HCT116 (cell line): Measurements from ENCODE around the gene C16orf74. TPM values are rescaled to one million over a fixed set of nuclear protein-coding genes. Genes with fewer than 3 reads are reported as not detected.

ENCODE experiments used
- ATAC-seq: fragments of 200-7000 bp; cut with Tn5 transposase; 2 replicates; pipeline ENCODE4 v1.9.1; 2020; ENCODE audit warnings: mild to moderate bottlenecking, moderate library complexity
- BruUV-seq: library from RNA; stranded (reverse); fragments of 400-500 nt; replicated peaks from 2 replicates; lab custom pipeline; 2021; lab: Mats Ljungman, UMichigan
- CTCF ChIA-PET: fragments of 300-600 bp; sonication (Branson Sonifier 250); formaldehyde crosslinking; loops from one replicate; lab custom pipeline; 2021; ENCODE audit warnings: antibody characterized with exemption; lab: Charles Lee
- POLR2A ChIA-PET: fragments of 300-600, 350-600 bp; sonication (Branson Sonifier 250); formaldehyde crosslinking; loops from one replicate; lab custom pipeline; 2021; ENCODE audit warnings: antibody characterized with exemption; lab: Charles Lee
- RAD21 ChIA-PET, 2 experiments: fragments of 300-600 bp; sonication (Branson Sonifier 250); formaldehyde crosslinking; loops; one replicate each; lab custom pipeline; 2023; ENCODE audit warnings: low total read pairs in 2 of 2; ENCODE audit not compliant: uncharacterized antibody in 2 of 2, unreplicated experiment in 2 of 2, low non-redundant PET in 1 of 2; lab: Charles Lee
- DNase-seq: peaks from one replicate; pipeline ENCODE4 v3.0.0-alpha.2; 2010; ENCODE audit warnings: low read depth, low spot score
- H2AFZ ChIP-seq: fragments of 200-600 bp; shearing (Covaris generic), sonication (generic); 2 replicates; pipeline ENCODE4 v1.6.1; 2017; ENCODE audit warnings: low read depth, mixed run types, mixed read lengths, antibody characterized with exemption, low read length; ENCODE audit not compliant: poor library complexity, severe bottlenecking
- H3K27ac ChIP-seq: 2 replicates; pipeline ENCODE4 v1.5.1; 2012; ENCODE audit warnings: low read depth, low read length
- H3K27me3 ChIP-seq: fragments of 200-600 bp; sonication (generic); 2 replicates; pipeline ENCODE4 v1.6.1; 2016; ENCODE audit warnings: mixed run types, low read length, mixed read lengths; ENCODE audit not compliant: insufficient read depth
- H3K36me3 ChIP-seq, 2 experiments: fragments of 200-500 bp in 1 of 2; fragments of 200-600 bp in 1 of 2; sonication (Bioruptor generic) in 1 of 2; sonication (generic) in 1 of 2; 2 replicates each; pipeline versions ENCODE4 v1.5.1 to v1.6.1; 2014 to 2016; ENCODE audit warnings: low read length in 2 of 2, inconsistent platforms in 1 of 2, mixed read lengths in 1 of 2, mixed run types in 1 of 2; ENCODE audit not compliant: insufficient read depth in 2 of 2, control insufficient read depth in 1 of 2
- H3K4me1 ChIP-seq, 2 experiments: fragments of 200-600 bp in 1 of 2; sonication (generic) in 1 of 2; 2 replicates each; pipeline versions ENCODE4 v1.5.1 to v1.6.1; 2012 to 2017; ENCODE audit warnings: low read length in 2 of 2, inconsistent platforms in 1 of 2, mild to moderate bottlenecking in 1 of 2, mixed read lengths in 1 of 2, mixed run types in 1 of 2, moderate library complexity in 1 of 2; ENCODE audit not compliant: insufficient read depth in 2 of 2, control insufficient read depth in 1 of 2
- H3K4me2 ChIP-seq: fragments of 200-600 bp; sonication (generic); 2 replicates; pipeline ENCODE4 v1.6.1; 2017; ENCODE audit warnings: mixed run types, low read length, mixed read lengths
- H3K4me3 ChIP-seq, 2 experiments: fragments of 200-600 bp in 1 of 2; sonication (generic) in 1 of 2; replicated peaks in 1 of 2; 2 replicates each; pipeline ENCODE4 v1.5.1; 2011 to 2016; ENCODE audit warnings: low read length in 2 of 2, control low read depth in 1 of 2, low read depth in 1 of 2, mild to moderate bottlenecking in 1 of 2, mixed read lengths in 1 of 2, mixed run types in 1 of 2
- H3K79me2 ChIP-seq: fragments of 200-600 bp; sonication (generic); 2 replicates; pipeline ENCODE4 v1.6.1; 2017; ENCODE audit warnings: mild to moderate bottlenecking, mixed run types, low read length, moderate library complexity, mixed read lengths; ENCODE audit not compliant: insufficient read depth
- H3K9ac ChIP-seq: fragments of 200-600 bp; sonication (generic); 2 replicates; pipeline ENCODE4 v1.6.1; 2016; ENCODE audit warnings: low read length, mixed read lengths
- H3K9me2 ChIP-seq: fragments of 200-600 bp; sonication (generic), shearing (Covaris generic); 2 replicates; pipeline ENCODE4 v1.6.1; 2017; ENCODE audit warnings: mixed run types, mild to moderate bottlenecking, moderate library complexity; ENCODE audit not compliant: insufficient read depth
- H3K9me3 ChIP-seq, 2 experiments: fragments of 200-500 bp in 1 of 2; fragments of 200-600 bp in 1 of 2; sonication (Bioruptor generic) in 1 of 2; sonication (generic) in 1 of 2; 2 replicates each; pipeline ENCODE4 v1.6.1; 2014 to 2017; ENCODE audit warnings: low read length in 2 of 2, mixed read lengths in 2 of 2, inconsistent platforms in 1 of 2, low read depth in 1 of 2, mild to moderate bottlenecking in 1 of 2, mixed run types in 1 of 2, moderate library complexity in 1 of 2; ENCODE audit not compliant: control insufficient read depth in 1 of 2, insufficient read depth in 1 of 2
- H4K20me1 ChIP-seq: fragments of 200-600 bp; sonication (generic), shearing (Covaris generic); 2 replicates; pipeline ENCODE4 v1.6.1; 2017; ENCODE audit warnings: mixed run types, mild to moderate bottlenecking, moderate library complexity; ENCODE audit not compliant: insufficient read depth
- ATF3 ChIP-seq: IDR thresholded peaks from 2 replicates; pipeline ENCODE4 v1.6.1; 2012
- CBX3 ChIP-seq: IDR thresholded peaks from 2 replicates; pipeline ENCODE4 v1.6.1; 2012; ENCODE audit warnings: low read depth
- CTCF ChIP-seq, 3 experiments: fragments of 200-600 bp in 1 of 3; sonication (generic) in 1 of 3; IDR thresholded peaks in 2 of 3; conservative IDR thresholded peaks in 1 of 3; 2 replicates each; pipeline ENCODE4 v1.5.1; 2012 to 2017; ENCODE audit warnings: low read depth in 2 of 3, low read length in 2 of 3, antibody characterized with exemption in 1 of 3, borderline replicate concordance in 1 of 3, control low read depth in 1 of 3, mild to moderate bottlenecking in 1 of 3, mixed read lengths in 1 of 3, mixed run types in 1 of 3, moderate library complexity in 1 of 3; ENCODE audit not compliant: insufficient read depth in 1 of 3
- EGR1 ChIP-seq: IDR thresholded peaks from 2 replicates; pipeline ENCODE4 v1.6.1; 2012; ENCODE audit warnings: low read depth
- ELF1 ChIP-seq: IDR thresholded peaks from 2 replicates; pipeline ENCODE4 v1.6.1; 2012; ENCODE audit warnings: low read depth, borderline replicate concordance
- EZH2 ChIP-seq: fragments of 200-600 bp; sonication (generic); IDR thresholded peaks from 2 replicates; pipeline ENCODE4 v1.6.1; 2017; ENCODE audit warnings: antibody characterized with exemption, mixed run types
- EZH2phosphoT487 ChIP-seq: fragments of 200-600 bp; IDR thresholded peaks from 2 replicates; pipeline ENCODE4 v1.6.1; 2018; ENCODE audit warnings: antibody characterized with exemption, borderline replicate concordance
- FOSL1 ChIP-seq: IDR thresholded peaks from 2 replicates; pipeline ENCODE4 v1.6.1; 2012; ENCODE audit warnings: low read depth
- JUND ChIP-seq: IDR thresholded peaks from 2 replicates; pipeline ENCODE4 v1.6.1; 2012
- MAX ChIP-seq: IDR thresholded peaks from 2 replicates; pipeline ENCODE4 v1.6.1; 2012
- RAD21 ChIP-seq: IDR thresholded peaks from 2 replicates; pipeline ENCODE4 v1.6.1; 2012; ENCODE audit warnings: low read depth, mild to moderate bottlenecking
- REST ChIP-seq: IDR thresholded peaks from 2 replicates; pipeline ENCODE4 v1.6.1; 2012; ENCODE audit warnings: low read depth
- SP1 ChIP-seq: IDR thresholded peaks from 2 replicates; pipeline ENCODE4 v1.6.1; 2012; ENCODE audit warnings: low read depth
- SRF ChIP-seq: IDR thresholded peaks from 2 replicates; pipeline ENCODE4 v1.6.1; 2012; ENCODE audit warnings: low read depth
- TCF7L2 ChIP-seq: IDR thresholded peaks from 2 replicates; pipeline ENCODE4 v1.7.0; 2011; ENCODE audit warnings: borderline replicate concordance, inconsistent platforms; ENCODE audit not compliant: insufficient read depth, insufficient read length; ENCODE audit errors: extremely low read depth
- YY1 ChIP-seq: IDR thresholded peaks from 2 replicates; pipeline ENCODE4 v1.6.1; 2011; ENCODE audit warnings: low read length, low read depth, moderate library complexity, mild to moderate bottlenecking; ENCODE audit not compliant: insufficient replicate concordance; ENCODE audit errors: extremely low read depth
- ZBTB33 ChIP-seq: IDR thresholded peaks from 2 replicates; pipeline ENCODE4 v1.6.1; 2011; ENCODE audit warnings: mild to moderate bottlenecking, low read length, moderate library complexity; ENCODE audit not compliant: insufficient replicate concordance; ENCODE audit errors: extremely low read depth
- ZFX ChIP-seq: fragments of 450-650 bp; IDR thresholded peaks from 2 replicates; pipeline ENCODE4 v1.6.1; 2017
- ZNF274 ChIP-seq: fragments of 200-500 bp; sonication (Bioruptor generic); IDR thresholded peaks from 2 replicates; pipeline ENCODE4 v1.6.1; 2014; ENCODE audit warnings: mild to moderate bottlenecking, low read depth, low read length, inconsistent platforms
- intact Hi-C: fragments of 100-400 bp; cut with micrococcal nuclease; formaldehyde crosslinking; loops from 2 replicates; pipeline ENCODE4 v1.10.0; 2022
- total RNA-seq: library from RNA; stranded (reverse); gene quantifications from one replicate; pipeline ENCODE4 v1.2.1, GENCODE V29; 2021; ENCODE audit not compliant: unreplicated experiment

Gene C16orf74
- total RNA-seq, 1 experiment from 2014 or later = 30.0 TPM

GRCh38 chr16:85763616-85764015 is 12.7 kb upstream of the C16orf74 start:
- Histone ChIP-seq H3K36me3 (no peaks in the 10 kb centered on the region), H4K20me1 (no peaks in the 10 kb centered on the region), H3K79me2 (no peaks in the 10 kb centered on the region), H3K27me3 (peaks cover 6% of the 10 kb centered on the region; the same call in 1 of the 2 replicates), H3K4me1 (peaks cover 15 to 30% of the 10 kb centered on the region in 2 experiments), H3K9ac (no peak overlapping the region), H3K9me2 (no peaks in the 10 kb centered on the region), H3K9me3 (no peaks in the 10 kb centered on the region), H3K4me3 (no peak overlapping the region), H2AFZ (no peak overlapping the region), H3K27ac (no peak overlapping the region), H3K4me2 (no peak overlapping the region)
- intact Hi-C loops = no loop called here
- POLR2A ChIA-PET = no interaction called here
- ATAC-seq = no peak
- CTCF ChIA-PET = no interaction called here
- RAD21 ChIA-PET = no interaction called here
- TF ChIP-seq MAX (no peak), FOSL1 (no peak), REST (no peak), EZH2 (no peak), CTCF (IDR thresholded peaks at IDR 0.05 in 2 of 3, conservative IDR thresholded peaks at IDR 0.05 in 1 of 3; ENCODE audit: borderline replicate concordance in 1 of 3, insufficient read depth in 1 of 3, low read depth in 2 of 3, low read length in 2 of 3) (no peak), EGR1 (no peak), CBX3 (no peak), RAD21 (no peak), JUND (no peak), EZH2phosphoT487 (no peak), ZFX (no peak), ZBTB33 (no peak), SRF (no peak), ELF1 (no peak), TCF7L2 (no peak), ATF3 (no peak), ZNF274 (no peak), SP1 (no peak), YY1 (no peak)
- no TSS peak for BruUV-seq
- no peak for DNase-seq
